PC-3 (cell line): Measurements from ENCODE around the gene C2CD3. TPM values are rescaled to one million over a fixed set of nuclear protein-coding genes. Genes with fewer than 3 reads are reported as not detected.
A peak's percentile ranks its signal among the peaks of the same experiment; 100 is the strongest.

Experiments
- ATAC-seq: fragments of 200-7000 bp; cut with Tn5 transposase; 2 replicates; pipeline ENCODE4 v1.9.1; 2020; ENCODE audit warnings: mild to moderate bottlenecking, moderate library complexity
- BruUV-seq: library from RNA; stranded (reverse); fragments of 400-500 nt; replicated peaks from 2 replicates; lab custom pipeline; 2021; lab: Mats Ljungman, UMichigan
- CTCF ChIA-PET: fragments of 300-600 bp; sonication (Branson Sonifier 250); formaldehyde crosslinking; loops from one replicate; lab custom pipeline; 2022; ENCODE audit warnings: antibody characterized with exemption; lab: Charles Lee
- POLR2A ChIA-PET: fragments of 300-600 bp; sonication (Branson Sonifier 250); formaldehyde crosslinking; loops from one replicate; lab custom pipeline; 2022; ENCODE audit warnings: antibody characterized with exemption; ENCODE audit not compliant: unreplicated experiment; lab: Charles Lee
- DNase-seq: peaks from one replicate; pipeline ENCODE4 v3.0.0-alpha.2; 2015
- H2AFZ ChIP-seq: fragments of 300-600 bp; sonication (generic); 2 replicates; pipeline ENCODE4 v1.6.0; 2016; ENCODE audit warnings: antibody characterized with exemption, low read length
- H3F3A ChIP-seq: fragments of 300-600 bp; sonication (generic); one replicate; pipeline ENCODE4 v1.6.0; 2017; ENCODE audit warnings: antibody characterized with exemption, low read length, control low read depth, mild to moderate bottlenecking; ENCODE audit not compliant: unreplicated experiment
- H3K27ac ChIP-seq: fragments of 300-600 bp; sonication (generic); 2 replicates; pipeline ENCODE4 v1.5.1; 2016; ENCODE audit warnings: mild to moderate bottlenecking, low read length
- H3K27me3 ChIP-seq: fragments of 300-600 bp; sonication (generic); 2 replicates; pipeline ENCODE4 v1.6.1; 2016; ENCODE audit warnings: low read length, mixed read lengths
- H3K36me3 ChIP-seq: fragments of 300-600 bp; sonication (generic); 2 replicates; pipeline ENCODE4 v1.6.1; 2016; ENCODE audit warnings: low read depth, mixed run types, low read length, mixed read lengths
- H3K4me1 ChIP-seq: fragments of 300-600 bp; sonication (generic); 2 replicates; pipeline ENCODE4 v1.5.1; 2016; ENCODE audit warnings: low read length; ENCODE audit not compliant: insufficient read depth
- H3K4me2 ChIP-seq: fragments of 300-600 bp; sonication (generic); 2 replicates; pipeline ENCODE4 v1.6.0; 2016; ENCODE audit warnings: low read length
- H3K4me3 ChIP-seq: fragments of 300-600 bp; sonication (generic); 2 replicates; pipeline ENCODE4 v1.5.1; 2016; ENCODE audit warnings: mild to moderate bottlenecking, low read length, mixed read lengths
- H3K79me2 ChIP-seq: fragments of 300-600 bp; sonication (generic); 2 replicates; pipeline ENCODE4 v1.6.1; 2017; ENCODE audit warnings: low read length, mixed read lengths
- H3K9ac ChIP-seq: fragments of 300-600 bp; sonication (generic); 2 replicates; pipeline ENCODE4 v1.6.0; 2016; ENCODE audit warnings: mild to moderate bottlenecking, low read length
- H3K9me2 ChIP-seq: fragments of 300-600 bp; sonication (generic); replicated peaks from 2 replicates; pipeline ENCODE4 v1.6.1; 2016; ENCODE audit warnings: mixed run types, low read length, mixed read lengths
- H3K9me3 ChIP-seq: fragments of 300-600 bp; sonication (generic); 2 replicates; pipeline ENCODE4 v1.6.1; 2016; ENCODE audit warnings: low read length, mixed read lengths
- H4K20me1 ChIP-seq: fragments of 300-600 bp; sonication (generic); 2 replicates; pipeline ENCODE4 v1.6.1; 2016; ENCODE audit warnings: low read length, mixed read lengths
- CTCF ChIP-seq: fragments of 300-600 bp; sonication (generic); conservative IDR thresholded peaks from 2 replicates; pipeline ENCODE4 v1.5.1; 2017; ENCODE audit warnings: antibody characterized with exemption, low read depth, mild to moderate bottlenecking, low read length
- EZH2 ChIP-seq: fragments of 300-600 bp; sonication (generic); IDR thresholded peaks from one replicate; pipeline ENCODE4 v1.6.1; 2017; ENCODE audit warnings: antibody characterized with exemption, mild to moderate bottlenecking, low read length; ENCODE audit not compliant: unreplicated experiment
- EZH2phosphoT487 ChIP-seq: fragments of 300-600 bp; sonication (generic); IDR thresholded peaks from 2 replicates; pipeline ENCODE4 v1.6.1; 2018; ENCODE audit warnings: mild to moderate bottlenecking, antibody characterized with exemption, low read length, borderline replicate concordance
- intact Hi-C: fragments of 100-400 bp; cut with micrococcal nuclease; formaldehyde crosslinking; loops from 2 replicates; pipeline ENCODE4 v1.9.0; 2023
- total RNA-seq: library from RNA; depleted of rRNA; stranded (reverse); fragments of >200 nt; gene quantifications from 2 replicates; pipeline ENCODE4 v1.2.3, GENCODE V29; 2014

The C2CD3 gene
- total RNA-seq, 1 experiment from 2014 or later: 27.3 TPM

- Histone ChIP-seq H3K9me3 (no peaks in the 10 kb centered on the region), H3K4me2 (peak overlapping the region; percentile 73), H3K4me1 (peaks cover 65% of the 10 kb centered on the region), H3K79me2 (0 out of 2 replicates have a peak, but pooled peaks cover 10% of the 10 kb centered on the region), H3K9ac (peak overlapping the region; percentile 63), H2AFZ (peak overlapping the region; percentile 35; the same call in 1 of the 2 replicates), H3K27me3 (no peaks in the 10 kb centered on the region), H3K36me3 (peaks cover 18% of the 10 kb centered on the region), H3F3A (peaks cover 12% of the 10 kb centered on the region), H4K20me1 (no peaks in the 10 kb centered on the region), H3K4me3 (peak overlapping the region; percentile 47), H3K9me2 (no peaks in the 10 kb centered on the region), H3K27ac (peak overlapping the region; percentile 91)
- intact Hi-C loops: loop anchor here (1.0 kb wide), 2 partner anchors 16 to 33 kb away; partner anchors contain the start of genes C2CD3 and PPME1
- DNase-seq (peak; percentile 100), ATAC-seq (peak; percentile 90)
- ChIA-PET CTCF (no interaction called here), POLR2A (interaction anchor here (1.4 kb wide), 1 partner anchor 33 kb away, joined by 3 read pairs; the partner anchor contains the start of genes C2CD3 and PPME1)
- no peak for TF ChIP-seq CTCF
- no peak for TF ChIP-seq EZH2phosphoT487
- no peak for TF ChIP-seq EZH2
- no TSS peak for BruUV-seq
These were observed 32.2 kb downstream of the C2CD3 start for GRCh38 chr11:74138572-74138971.

- H3K4me3 ChIP-seq: peak overlapping the region; percentile 47
- DNase-seq (peak; percentile 51), ATAC-seq (peak; percentile 44)
- peak overlapping the region; percentile 91 for H3K27ac ChIP-seq
- POLR2A ChIA-PET: interaction anchor here (1.4 kb wide), 1 partner anchor 33 kb away, joined by 3 read pairs; the partner anchor contains the start of genes C2CD3 and PPME1
- 0 out of 2 replicates have a peak, but pooled peaks cover 10% of the 10 kb centered on the region for H3K79me2 ChIP-seq
- peak overlapping the region; percentile 73 for H3K4me2 ChIP-seq
- TF ChIP-seq EZH2phosphoT487 (no peak), EZH2 (no peak), CTCF (no peak)
- H4K20me1 ChIP-seq: no peaks in the 10 kb centered on the region
- H3K4me1 ChIP-seq: peaks cover 65% of the 10 kb centered on the region
- intact Hi-C loops: loop anchor here (1.0 kb wide), 2 partner anchors 16 to 33 kb away; partner anchors contain the start of genes C2CD3 and PPME1
- H3K9ac ChIP-seq: peak overlapping the region; percentile 63
- TSS peak; percentile 95 for BruUV-seq
- H3F3A ChIP-seq: peaks cover 12% of the 10 kb centered on the region
- H3K9me2 ChIP-seq: no peaks in the 10 kb centered on the region
- CTCF ChIA-PET: no interaction called here
- no peaks in the 10 kb centered on the region for H3K27me3 ChIP-seq
- H3K9me3 ChIP-seq: no peaks in the 10 kb centered on the region
- peaks cover 23% of the 10 kb centered on the region for H3K36me3 ChIP-seq
- H2AFZ ChIP-seq: peak overlapping the region; percentile 35
These were observed 32.8 kb downstream of the C2CD3 start for GRCh38 chr11:74138021-74138420.
